ENCODE data around the gene NAGLU.

The NAGLU gene

DNA sequence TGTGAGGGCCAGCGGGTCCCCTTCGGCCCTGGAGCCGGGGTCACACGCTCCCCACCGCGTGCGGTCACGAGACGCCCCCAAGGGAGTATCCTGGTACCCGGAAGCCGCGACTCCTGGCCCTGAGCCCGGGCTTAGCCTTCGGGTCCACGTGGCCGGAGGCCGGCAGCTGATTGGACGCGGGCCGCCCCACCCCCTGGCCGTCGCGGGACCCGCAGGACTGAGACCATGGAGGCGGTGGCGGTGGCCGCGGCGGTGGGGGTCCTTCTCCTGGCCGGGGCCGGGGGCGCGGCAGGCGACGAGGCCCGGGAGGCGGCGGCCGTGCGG is at the start of gene NAGLU:
Gene NAGLU, plus strand, starts transcription at position 194 of the 324 bp plus-strand sequence. Its CDS starts 32 bp downstream, at position 226.
- TF ChIP-seq, protein P1, sequence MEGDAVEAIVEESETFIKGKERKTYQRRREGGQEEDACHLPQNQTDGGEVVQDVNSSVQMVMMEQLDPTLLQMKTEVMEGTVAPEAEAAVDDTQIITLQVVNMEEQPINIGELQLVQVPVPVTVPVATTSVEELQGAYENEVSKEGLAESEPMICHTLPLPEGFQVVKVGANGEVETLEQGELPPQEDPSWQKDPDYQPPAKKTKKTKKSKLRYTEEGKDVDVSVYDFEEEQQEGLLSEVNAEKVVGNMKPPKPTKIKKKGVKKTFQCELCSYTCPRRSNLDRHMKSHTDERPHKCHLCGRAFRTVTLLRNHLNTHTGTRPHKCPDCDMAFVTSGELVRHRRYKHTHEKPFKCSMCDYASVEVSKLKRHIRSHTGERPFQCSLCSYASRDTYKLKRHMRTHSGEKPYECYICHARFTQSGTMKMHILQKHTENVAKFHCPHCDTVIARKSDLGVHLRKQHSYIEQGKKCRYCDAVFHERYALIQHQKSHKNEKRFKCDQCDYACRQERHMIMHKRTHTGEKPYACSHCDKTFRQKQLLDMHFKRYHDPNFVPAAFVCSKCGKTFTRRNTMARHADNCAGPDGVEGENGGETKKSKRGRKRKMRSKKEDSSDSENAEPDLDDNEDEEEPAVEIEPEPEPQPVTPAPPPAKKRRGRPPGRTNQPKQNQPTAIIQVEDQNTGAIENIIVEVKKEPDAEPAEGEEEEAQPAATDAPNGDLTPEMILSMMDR (IDR thresholded peaks at IDR 0.05; ENCODE audit: low read length, missing control alignments): no peak
- DNase-seq (ENCODE audit: low read depth): peak; percentile 89
- H3K4me3 ChIP-seq (replicated peaks; ENCODE audit: low read depth, low read length): peak within 1 kb of the TSS; percentile 62

DNA sequence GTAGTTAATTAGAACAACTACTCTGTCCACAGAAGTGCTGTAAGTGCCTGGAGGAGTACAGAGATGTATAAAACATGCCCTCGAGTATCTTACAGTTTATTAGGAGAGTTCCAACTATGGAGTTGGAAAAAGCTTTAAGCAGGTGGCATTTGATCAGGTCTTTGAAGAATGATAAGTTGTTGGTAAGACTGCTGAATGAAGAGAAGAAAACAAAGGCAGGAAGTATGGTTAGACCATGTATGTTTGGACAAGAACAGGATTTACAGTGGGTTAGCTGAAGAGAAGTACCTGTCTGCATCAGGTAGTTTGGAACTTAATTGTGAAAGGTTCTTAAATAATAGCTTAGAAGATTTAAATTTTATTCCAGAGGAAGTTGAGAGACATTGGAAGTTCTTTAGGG is 48.0 kb upstream of the NAGLU start:
- H3K4me3 ChIP-seq (replicated peaks; ENCODE audit: low read depth, low read length): no peak overlapping the region
- TF ChIP-seq, protein P1 (IDR thresholded peaks at IDR 0.05; ENCODE audit: low read length, missing control alignments): no peak
- DNase-seq (ENCODE audit: low read depth): no peak

DNA sequence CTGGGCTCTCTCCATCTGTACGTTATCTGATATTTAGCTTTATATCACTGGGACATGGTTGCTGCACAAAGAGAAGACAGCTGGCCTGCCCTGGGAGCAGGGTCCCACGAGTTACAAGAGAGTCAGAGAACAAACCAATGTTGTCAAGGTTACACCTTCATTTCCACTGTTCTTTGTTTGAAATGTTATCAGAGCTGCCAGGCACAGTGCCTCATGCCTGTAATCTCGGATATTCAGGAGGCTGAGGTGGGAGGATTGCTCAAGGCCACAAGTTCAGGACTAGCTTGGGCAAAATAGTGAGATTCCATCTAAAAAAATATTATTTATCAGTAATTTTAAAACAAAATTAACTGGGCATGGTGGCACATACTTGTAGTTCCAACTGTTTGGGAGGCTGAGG is 42.7 kb upstream of the NAGLU start:
- no peak for DNase-seq (ENCODE audit: low read depth)
- no peak overlapping the region for H3K4me3 ChIP-seq (replicated peaks; ENCODE audit: low read depth, low read length)
- TF ChIP-seq, protein P1 (IDR thresholded peaks at IDR 0.05; ENCODE audit: low read length, missing control alignments): no peak

DNA sequence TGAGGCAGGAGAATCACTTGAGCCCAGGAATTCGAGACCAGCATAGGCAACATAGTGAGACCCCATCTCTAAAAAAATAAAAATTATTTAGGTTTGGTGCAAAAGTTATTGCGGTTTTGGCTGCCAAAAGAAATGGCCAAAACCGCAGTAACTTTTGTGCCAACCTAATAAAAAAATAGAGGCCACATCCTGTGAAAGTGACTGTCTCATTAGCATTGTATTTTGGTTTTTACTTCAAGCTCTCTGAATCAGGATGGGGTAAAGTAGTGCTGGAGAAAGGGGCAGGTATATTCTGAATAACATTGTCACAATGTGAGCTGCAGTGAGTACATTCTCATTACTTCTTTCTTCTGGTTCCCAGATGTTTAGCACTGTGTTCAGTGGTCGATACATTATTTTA is 41.4 kb upstream of the NAGLU start:
- TF ChIP-seq, protein P1 (IDR thresholded peaks at IDR 0.05; ENCODE audit: low read length, missing control alignments): no peak
- no peak overlapping the region for H3K4me3 ChIP-seq (replicated peaks; ENCODE audit: low read depth, low read length)
- no peak for DNase-seq (ENCODE audit: low read depth)

DNA sequence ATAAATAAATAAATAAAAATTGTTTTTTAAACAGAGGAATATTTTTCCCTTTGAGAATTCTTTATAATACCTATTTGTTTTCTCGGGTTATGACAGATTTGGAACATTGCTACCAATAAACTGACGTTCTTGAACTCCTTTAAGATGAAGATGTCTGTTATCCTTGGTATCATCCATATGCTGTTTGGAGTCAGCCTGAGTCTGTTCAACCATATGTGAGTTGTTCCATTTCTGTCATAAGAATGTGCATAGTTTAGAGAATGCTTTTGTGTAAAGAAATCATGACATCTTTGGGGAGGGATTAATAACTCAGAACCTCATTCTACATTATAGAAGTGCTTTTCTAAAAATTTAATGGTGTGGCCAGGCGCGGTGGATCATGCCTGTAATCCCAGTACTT is 37.2 kb upstream of the NAGLU start:
- no peak overlapping the region for H3K4me3 ChIP-seq (replicated peaks; ENCODE audit: low read depth, low read length)
- TF ChIP-seq, protein P1 (IDR thresholded peaks at IDR 0.05; ENCODE audit: low read length, missing control alignments): no peak
- DNase-seq (ENCODE audit: low read depth): no peak

DNA sequence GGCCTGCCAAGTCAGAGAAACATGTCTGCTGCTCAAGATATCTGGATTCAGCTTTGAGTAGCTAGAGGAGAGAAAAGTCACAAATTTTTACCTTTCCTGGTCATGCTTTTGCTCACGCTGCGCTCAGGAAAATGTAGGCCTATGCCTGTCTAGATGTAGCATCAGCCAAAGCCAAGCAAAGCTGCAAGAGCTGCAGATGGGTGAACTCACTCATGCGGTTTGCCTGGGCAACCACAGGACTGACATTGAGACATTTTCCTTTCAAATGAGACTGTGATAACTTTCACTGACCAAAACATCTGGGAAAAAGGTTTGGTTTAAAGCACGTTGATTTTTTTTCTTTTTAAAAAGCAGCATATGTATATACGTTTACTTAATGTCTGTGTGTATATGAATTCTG is 34.0 kb upstream of the NAGLU start:
- H3K4me3 ChIP-seq (replicated peaks; ENCODE audit: low read depth, low read length): no peak overlapping the region
- DNase-seq (ENCODE audit: low read depth): no peak
- TF ChIP-seq, protein P1 (IDR thresholded peaks at IDR 0.05; ENCODE audit: low read length, missing control alignments): no peak

DNA sequence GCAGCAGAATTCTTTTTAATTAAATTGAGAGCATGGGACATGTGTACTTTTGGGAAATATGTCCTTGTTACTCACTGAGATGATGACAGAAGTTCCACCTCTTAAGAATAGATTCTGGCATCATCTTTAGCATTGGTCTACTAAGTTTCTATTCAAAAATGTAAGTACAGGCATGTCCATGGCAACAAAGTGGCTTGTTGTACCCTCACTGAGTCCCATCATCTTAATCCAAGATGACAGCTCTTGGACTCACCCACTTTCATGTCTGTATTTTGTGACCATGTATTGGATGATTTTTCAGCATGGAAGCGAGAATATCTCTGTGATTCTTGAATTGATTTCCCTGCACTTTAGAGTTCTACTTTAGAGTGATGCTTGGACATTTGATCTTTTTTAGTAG is 33.1 kb upstream of the NAGLU start:
- no peak for DNase-seq (ENCODE audit: low read depth)
- TF ChIP-seq, protein P1 (IDR thresholded peaks at IDR 0.05; ENCODE audit: low read length, missing control alignments): no peak
- no peak overlapping the region for H3K4me3 ChIP-seq (replicated peaks; ENCODE audit: low read depth, low read length)

All from fibroblast of pulmonary artery (primary cell).